SK-N-SH (cell line): Measurements from ENCODE around the gene ADGRB2. TPM values are rescaled to one million over a fixed set of nuclear protein-coding genes. Genes with fewer than 3 reads are reported as not detected.

Experiments used
- CTCF ChIA-PET: fragments of 300-600, 350-600 bp; formaldehyde crosslinking; extraction: SDS; loops from one replicate; lab custom pipeline; 2021; lab: Yijun Ruan, JAX
- POLR2A ChIA-PET: fragments of 350-600 bp; sonication (Branson Sonifier 250); formaldehyde crosslinking; extraction: SDS; loops from one replicate; lab custom pipeline; 2020; ENCODE audit warnings: antibody characterized with exemption, inconsistent platforms; lab: Yijun Ruan, JAX
- DNase-seq: peaks from one replicate; pipeline ENCODE4 v3.0.0; 2012
- H2AFZ ChIP-seq: fragments of 200-600 bp; sonication (generic); 2 replicates; pipeline ENCODE4 v1.8.1; 2016; ENCODE audit warnings: antibody characterized with exemption, mild to moderate bottlenecking, low read depth
- H3F3A ChIP-seq: fragments of 200-600 bp; sonication (generic); replicated peaks from 2 replicates; pipeline ENCODE3; 2016; ENCODE audit warnings: antibody characterized with exemption, mild to moderate bottlenecking; ENCODE audit not compliant: insufficient read depth
- H3K27ac ChIP-seq, 2 experiments: fragments of 200-500 bp in 1 of 2; fragments of 200-600 bp in 1 of 2; sonication (Bioruptor generic) in 1 of 2; sonication (generic), shearing (Covaris generic) in 1 of 2; 2 replicates each; pipeline versions ENCODE4 v1.5.1 to v1.6.1; 2014 to 2016; ENCODE audit warnings: low read depth in 2 of 2, inconsistent platforms in 1 of 2, low read length in 1 of 2, mild to moderate bottlenecking in 1 of 2, mixed read lengths in 1 of 2
- H3K27me3 ChIP-seq: fragments of 200-600 bp; sonication (generic), shearing (Covaris generic); 2 replicates; pipeline ENCODE4 v1.6.1; 2016; ENCODE audit warnings: mixed run types; ENCODE audit not compliant: insufficient read depth
- H3K36me3 ChIP-seq, 2 experiments: fragments of 200-500 bp in 1 of 2; fragments of 200-600 bp in 1 of 2; sonication (Bioruptor generic) in 1 of 2; sonication (generic) in 1 of 2; replicated peaks in 1 of 2; 2 replicates each; pipeline versions ENCODE3 to v1.5.1; 2014 to 2016; ENCODE audit warnings: low read length in 1 of 2, mild to moderate bottlenecking in 1 of 2; ENCODE audit not compliant: insufficient read depth in 2 of 2, control insufficient read depth in 1 of 2
- H3K4me1 ChIP-seq, 2 experiments: fragments of 200-500 bp in 1 of 2; fragments of 200-600 bp in 1 of 2; sonication (Bioruptor generic) in 1 of 2; sonication (generic), shearing (Covaris generic) in 1 of 2; 2 replicates each; pipeline versions ENCODE4 v1.5.1 to v1.6.1; 2014 to 2016; ENCODE audit warnings: low read depth in 1 of 2, low read length in 1 of 2, mixed run types in 1 of 2; ENCODE audit not compliant: insufficient read depth in 2 of 2, control insufficient read depth in 1 of 2
- H3K4me2 ChIP-seq: fragments of 200-600 bp; sonication (generic), shearing (Covaris generic); 2 replicates; pipeline ENCODE4 v1.6.1; 2017; ENCODE audit warnings: mixed run types
- H3K4me3 ChIP-seq, 2 experiments: fragments of 200-500 bp in 1 of 2; fragments of 200-600 bp in 1 of 2; sonication (Bioruptor generic) in 1 of 2; sonication (generic), shearing (Covaris generic) in 1 of 2; 2 replicates each; pipeline versions ENCODE4 v1.5.1 to v1.8.1; 2014 to 2016; ENCODE audit warnings: low read depth in 2 of 2, inconsistent platforms in 1 of 2, low read length in 1 of 2, mild to moderate bottlenecking in 1 of 2, mixed read lengths in 1 of 2, moderate library complexity in 1 of 2
- H3K79me2 ChIP-seq: fragments of 200-600 bp; sonication (generic); 2 replicates; pipeline ENCODE4 v1.8.1; 2017; ENCODE audit warnings: mild to moderate bottlenecking; ENCODE audit not compliant: insufficient read depth
- H3K9ac ChIP-seq: fragments of 200-600 bp; sonication (generic); 2 replicates; pipeline ENCODE4 v1.6.1; 2017; ENCODE audit warnings: mixed run types
- H3K9me2 ChIP-seq: fragments of 200-600 bp; sonication (generic); 2 replicates; pipeline ENCODE4 v1.6.1; 2017; ENCODE audit warnings: mixed run types
- H3K9me3 ChIP-seq: fragments of 200-600 bp; sonication (generic); 2 replicates; pipeline ENCODE4 v1.6.1; 2017; ENCODE audit warnings: mixed run types, mild to moderate bottlenecking, moderate library complexity
- H4K20me1 ChIP-seq: fragments of 200-600 bp; sonication (generic); 2 replicates; pipeline ENCODE4 v1.6.1; 2017; ENCODE audit warnings: mild to moderate bottlenecking, mixed run types; ENCODE audit not compliant: insufficient read depth
- CTCF ChIP-seq: fragments of 200-600 bp; sonication (generic); IDR thresholded peaks from 2 replicates; pipeline ENCODE4 v1.6.1; 2017; ENCODE audit warnings: antibody characterized with exemption, mild to moderate bottlenecking, moderate library complexity
- EP300 ChIP-seq, 2 experiments: IDR thresholded peaks; 2 replicates each; pipeline versions ENCODE4 v1.4.0 to v1.6.1; 2012; ENCODE audit warnings: borderline replicate concordance in 1 of 2, low read depth in 1 of 2, low read length in 1 of 2
- EZH2phosphoT487 ChIP-seq: fragments of 200-600 bp; sonication (generic); IDR thresholded peaks from 2 replicates; pipeline ENCODE4 v1.6.1; 2017; ENCODE audit warnings: low read depth, mixed run types, mild to moderate bottlenecking, antibody characterized with exemption, moderate library complexity, borderline replicate concordance
- FOXJ3 ChIP-seq: sonication (generic); formaldehyde crosslinking; IDR thresholded peaks from 2 replicates; pipeline ENCODE4 v1.5.1; 2020; ENCODE audit warnings: mild to moderate bottlenecking, missing genetic modification reagents
- GABPA ChIP-seq: IDR thresholded peaks from 2 replicates; pipeline ENCODE4 v1.4.0; 2012; ENCODE audit warnings: low read depth, mild to moderate bottlenecking
- GATA2 ChIP-seq: sonication (generic); formaldehyde crosslinking; IDR thresholded peaks from 2 replicates; pipeline ENCODE4 v1.5.0; 2020; ENCODE audit warnings: mild to moderate bottlenecking, missing genetic modification reagents
- IRF3 ChIP-seq: fragments of 150-350 bp; IDR thresholded peaks from 2 replicates; pipeline ENCODE4 v1.6.1; 2016; ENCODE audit warnings: mild to moderate bottlenecking, low read depth, low read length
- MAX ChIP-seq: IDR thresholded peaks from 2 replicates; pipeline ENCODE4 v1.4.0; 2012; ENCODE audit warnings: low read depth
- NFIC ChIP-seq: IDR thresholded peaks from 2 replicates; pipeline ENCODE4 v1.4.0; 2012; ENCODE audit warnings: borderline replicate concordance
- NRF1 ChIP-seq: IDR thresholded peaks from 2 replicates; pipeline ENCODE4 v1.6.1; 2012; ENCODE audit warnings: low read depth, mild to moderate bottlenecking, low read length
- REST ChIP-seq: IDR thresholded peaks from 2 replicates; pipeline ENCODE4 v1.6.1; 2012; ENCODE audit warnings: mild to moderate bottlenecking, low read depth, low read length, moderate library complexity
- RXRA ChIP-seq: IDR thresholded peaks from 2 replicates; pipeline ENCODE4 v1.4.0; 2012; ENCODE audit warnings: low read depth, mild to moderate bottlenecking, borderline replicate concordance
- SIN3A ChIP-seq: IDR thresholded peaks from 2 replicates; pipeline ENCODE4 v1.6.1; 2012; ENCODE audit warnings: low read depth, mild to moderate bottlenecking, low read length, moderate library complexity, borderline replicate concordance
- SMC3 ChIP-seq: IDR thresholded peaks from 2 replicates; pipeline ENCODE4 v1.6.1; 2012; ENCODE audit warnings: low read depth, low read length, improper control_type of control experiment
- TCF12 ChIP-seq: IDR thresholded peaks from 2 replicates; pipeline ENCODE4 v1.4.0; 2012
- YY1 ChIP-seq: IDR thresholded peaks from 2 replicates; pipeline ENCODE4 v1.4.0; 2012; ENCODE audit warnings: low read depth, mild to moderate bottlenecking
- WGBS: methylation state at CpG from one replicate; pipeline ENCODE4 v1.1.6; 2017; ENCODE audit warnings: low lambda C conversion rate; 5-methylcytosine and 5-hydroxymethylcytosine counted together
- polyA plus RNA-seq, 3 experiments: library from polyadenylated mRNA; depleted of rRNA; stranded (reverse); fragments of >200 nt; gene quantifications; 2 replicates each; pipeline ENCODE4 v1.2.3, GENCODE V29; 2012

The ADGRB2 gene
- polyA plus RNA-seq, 1 of the 3 experiments (the other 2 are of a cell fraction), result 13.0 TPM

GRCh38 chr1:31708324-31708723 is 55.8 kb downstream of the ADGRB2 start:
- H2AFZ ChIP-seq, result no peak overlapping the region
- H3K36me3 ChIP-seq, result no peaks in the 10 kb centered on the region
- no peak for DNase-seq
- ChIA-PET CTCF (interaction anchor here (1.1 to 2.2 kb wide), 5 partner anchors 8 to 143 kb away, joined by 3 to 11 read pairs (median 5); no protein-coding TSS in a partner anchor), POLR2A (no interaction called here)
- H3K4me2 ChIP-seq, result no peak overlapping the region
- no peak overlapping the region for H3K4me3 ChIP-seq
- no peaks in the 10 kb centered on the region for H4K20me1 ChIP-seq
- no peak overlapping the region for H3K27ac ChIP-seq
- H3K4me1 ChIP-seq, result peaks cover 22 to 41% of the 10 kb centered on the region in 2 experiments; a peak in 3 of 4 replicates
- H3K79me2 ChIP-seq, result no peaks in the 10 kb centered on the region
- H3F3A ChIP-seq, result peaks cover 30% of the 10 kb centered on the region
- H3K9me2 ChIP-seq, result no peaks in the 10 kb centered on the region
- TF ChIP-seq CTCF (no peak), IRF3 (no peak), YY1 (no peak), EP300 (IDR thresholded peaks at IDR 0.05; ENCODE audit: borderline replicate concordance in 1 of 2, low read depth in 1 of 2, low read length in 1 of 2) (no peak), TCF12 (no peak), GATA2 (CRISPR knock-in tag) (no peak), GABPA (no peak), SMC3 (no peak), MAX (no peak), EZH2phosphoT487 (no peak), REST (no peak), NRF1 (no peak), NFIC (no peak), FOXJ3 (CRISPR knock-in tag) (no peak), RXRA (no peak), SIN3A (no peak)
- no peaks in the 10 kb centered on the region for H3K9me3 ChIP-seq
- 81% methylated on average over 8 of the region's 11 CpGs for WGBS
- no peaks in the 10 kb centered on the region for H3K27me3 ChIP-seq
- H3K9ac ChIP-seq, result no peak overlapping the region
